Tibial artery (tissue), 4 donors: ENCODE results near the gene GALE.
"Not testable (repeated sequence)": the region's sequence is repeated elsewhere in the genome, so short reads cannot be mapped to it uniquely, and the experiment has no call there.

Experiments used
- DNase-seq, 2 donors: peaks; one replicate each; pipeline ENCODE4 v3.0.0-alpha.2; 2019
- H3K27ac ChIP-seq, 2 donors: fragments of 200-600 bp; sonication (generic) in 1 of 2; 1 replicate in 1 of 2; 2 replicates in 1 of 2; pipeline ENCODE4 v1.5.1; 2018 to 2019; ENCODE audit warnings: mild to moderate bottlenecking in 1 of 2
- H3K27me3 ChIP-seq, 2 donors: fragments of 200-600 bp; sonication (generic) in 1 of 2; one replicate each; pipeline versions ENCODE4 v1.5.1 to v1.6.0; 2016 to 2019
- H3K36me3 ChIP-seq, 3 donors: fragments of 200-600 bp; sonication (generic) in 2 of 3; one replicate each; pipeline ENCODE4 v1.5.1; 2016 to 2019; ENCODE audit warnings: mild to moderate bottlenecking in 2 of 3
- H3K4me1 ChIP-seq, 4 donors: fragments of 200-600 bp; sonication (generic) in 2 of 4; 1 replicate in 3 of 4; 2 replicates in 1 of 4; pipeline ENCODE4 v1.5.1; 2016 to 2019
- H3K4me3 ChIP-seq, 2 donors: fragments of 200-600 bp; sonication (generic) in 1 of 2; 1 replicate in 1 of 2; 2 replicates in 1 of 2; pipeline ENCODE4 v1.5.1; 2018 to 2019; ENCODE audit warnings: mild to moderate bottlenecking in 2 of 2
- H3K9me3 ChIP-seq, 3 donors: fragments of 200-600 bp; sonication (generic) in 1 of 3; one replicate each; pipeline ENCODE4 v1.5.1; 2016 to 2019
- intact Hi-C: fragments of 100-400 bp; cut with DNase I; formaldehyde crosslinking; loops from one replicate; pipeline ENCODE4 v1.15.0; 2023; ENCODE audit warnings: low total_unique reads
- TF ChIP-seq, protein P1 (sequence below), 2 experiments: fragments of 200-600 bp in 1 of 2; fragments of 450-650 bp in 1 of 2; IDR thresholded peaks; one replicate each; pipeline ENCODE4 v1.5.1; 2017 to 2019; ENCODE audit warnings: antibody characterized with exemption in 2 of 2, mild to moderate bottlenecking in 1 of 2, moderate library complexity in 1 of 2

Gene GALE

DNA sequence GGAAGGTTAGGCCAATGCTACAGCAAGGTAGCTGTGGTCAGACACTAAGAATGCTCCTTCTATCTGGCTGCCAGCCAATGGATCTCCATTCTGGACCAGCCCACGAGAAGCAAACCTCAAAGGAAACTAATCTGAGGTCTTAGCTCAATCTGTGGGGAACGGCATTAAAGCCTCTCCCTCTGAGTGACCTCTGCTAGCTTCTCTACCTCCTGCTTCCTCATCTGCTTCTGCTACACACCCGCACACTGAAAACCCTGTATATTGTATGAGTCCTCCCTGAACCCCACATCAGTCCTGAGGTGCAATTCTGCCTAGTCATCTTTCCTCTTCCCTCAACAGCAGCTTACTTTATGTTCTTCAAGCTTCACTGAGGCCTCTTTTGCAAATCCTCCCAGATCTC lies 6.9 kb upstream of the GALE start:
- H3K36me3 ChIP-seq, result peaks cover 16 to 83% (median 30%) of the 10 kb centered on the region in 3 donors
- TF ChIP-seq, protein P1, sequence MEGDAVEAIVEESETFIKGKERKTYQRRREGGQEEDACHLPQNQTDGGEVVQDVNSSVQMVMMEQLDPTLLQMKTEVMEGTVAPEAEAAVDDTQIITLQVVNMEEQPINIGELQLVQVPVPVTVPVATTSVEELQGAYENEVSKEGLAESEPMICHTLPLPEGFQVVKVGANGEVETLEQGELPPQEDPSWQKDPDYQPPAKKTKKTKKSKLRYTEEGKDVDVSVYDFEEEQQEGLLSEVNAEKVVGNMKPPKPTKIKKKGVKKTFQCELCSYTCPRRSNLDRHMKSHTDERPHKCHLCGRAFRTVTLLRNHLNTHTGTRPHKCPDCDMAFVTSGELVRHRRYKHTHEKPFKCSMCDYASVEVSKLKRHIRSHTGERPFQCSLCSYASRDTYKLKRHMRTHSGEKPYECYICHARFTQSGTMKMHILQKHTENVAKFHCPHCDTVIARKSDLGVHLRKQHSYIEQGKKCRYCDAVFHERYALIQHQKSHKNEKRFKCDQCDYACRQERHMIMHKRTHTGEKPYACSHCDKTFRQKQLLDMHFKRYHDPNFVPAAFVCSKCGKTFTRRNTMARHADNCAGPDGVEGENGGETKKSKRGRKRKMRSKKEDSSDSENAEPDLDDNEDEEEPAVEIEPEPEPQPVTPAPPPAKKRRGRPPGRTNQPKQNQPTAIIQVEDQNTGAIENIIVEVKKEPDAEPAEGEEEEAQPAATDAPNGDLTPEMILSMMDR (IDR thresholded peaks at IDR 0.05), result no peak
- intact Hi-C loops, result no loop called here
- no peaks in the 10 kb centered on the region for H3K9me3 ChIP-seq
- DNase-seq, result no peak
- no peaks in the 10 kb centered on the region for H3K27me3 ChIP-seq
- H3K4me3 ChIP-seq, result no peak overlapping the region
- H3K27ac ChIP-seq, result no peak overlapping the region
- H3K4me1 ChIP-seq, result no peaks in the 10 kb centered on the region

DNA sequence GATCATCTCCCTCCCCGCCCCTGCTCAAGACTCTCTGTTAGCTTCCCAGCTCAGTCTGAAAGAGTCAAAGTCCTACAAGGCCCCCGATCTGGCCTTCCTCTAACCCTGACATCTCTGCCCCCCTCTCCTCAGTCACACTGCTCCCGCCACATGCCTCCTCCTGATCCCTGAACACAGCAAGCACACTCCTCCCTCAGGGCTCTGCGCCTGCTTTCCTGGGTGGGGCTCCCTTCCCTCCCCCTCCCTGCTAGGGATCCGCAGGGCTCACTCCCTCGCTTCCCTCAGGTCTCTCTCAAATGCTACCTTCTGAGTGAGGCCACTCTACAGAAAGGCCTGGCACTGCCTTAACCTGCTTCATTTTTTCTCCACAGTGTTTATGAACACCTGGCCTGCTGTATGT lies 5.7 kb upstream of the GALE start:
- intact Hi-C loops, result no loop called here
- no peak for DNase-seq
- Histone ChIP-seq H3K36me3 (peaks cover 11 to 75% (median 24%) of the 10 kb centered on the region in 3 donors), H3K4me1 (peaks cover 0 to 7% (median 5%) of the 10 kb centered on the region in 4 donors), H3K27me3 (no peaks in the 10 kb centered on the region), H3K27ac (no peak overlapping the region), H3K4me3 (no peak overlapping the region), H3K9me3 (no peaks in the 10 kb centered on the region)
- TF ChIP-seq, protein P1 (IDR thresholded peaks at IDR 0.05), result no peak

DNA sequence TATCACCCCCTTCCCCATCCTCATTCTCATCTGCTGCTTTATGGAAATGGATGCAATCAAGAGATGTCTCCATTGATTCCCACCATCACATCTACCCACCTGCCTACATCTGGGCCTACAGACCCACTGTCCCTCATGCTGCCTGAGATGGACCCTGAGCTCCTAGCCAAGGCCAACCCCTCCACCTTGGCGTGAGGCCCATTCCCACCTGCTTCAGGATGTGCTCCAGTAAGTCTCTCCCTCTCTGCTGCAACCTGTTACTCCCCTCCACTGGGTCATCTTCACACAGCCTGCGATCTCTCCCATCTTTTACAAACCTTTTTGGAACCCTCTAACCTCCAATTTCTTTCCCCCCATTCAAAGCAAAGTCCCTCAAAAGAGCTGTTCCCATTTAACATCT lies 4.5 kb upstream of the GALE start:
- intact Hi-C loops, result no loop called here
- Histone ChIP-seq H3K4me1 (peaks cover 0 to 14% (median 7%) of the 10 kb centered on the region in 4 donors), H3K36me3 (peaks cover 11 to 63% (median 24%) of the 10 kb centered on the region in 3 donors), H3K27ac (no peak overlapping the region), H3K9me3 (no peaks in the 10 kb centered on the region), H3K4me3 (no peak overlapping the region), H3K27me3 (no peaks in the 10 kb centered on the region)
- TF ChIP-seq, protein P1 (IDR thresholded peaks at IDR 0.05), result no peak
- DNase-seq, result no peak

DNA sequence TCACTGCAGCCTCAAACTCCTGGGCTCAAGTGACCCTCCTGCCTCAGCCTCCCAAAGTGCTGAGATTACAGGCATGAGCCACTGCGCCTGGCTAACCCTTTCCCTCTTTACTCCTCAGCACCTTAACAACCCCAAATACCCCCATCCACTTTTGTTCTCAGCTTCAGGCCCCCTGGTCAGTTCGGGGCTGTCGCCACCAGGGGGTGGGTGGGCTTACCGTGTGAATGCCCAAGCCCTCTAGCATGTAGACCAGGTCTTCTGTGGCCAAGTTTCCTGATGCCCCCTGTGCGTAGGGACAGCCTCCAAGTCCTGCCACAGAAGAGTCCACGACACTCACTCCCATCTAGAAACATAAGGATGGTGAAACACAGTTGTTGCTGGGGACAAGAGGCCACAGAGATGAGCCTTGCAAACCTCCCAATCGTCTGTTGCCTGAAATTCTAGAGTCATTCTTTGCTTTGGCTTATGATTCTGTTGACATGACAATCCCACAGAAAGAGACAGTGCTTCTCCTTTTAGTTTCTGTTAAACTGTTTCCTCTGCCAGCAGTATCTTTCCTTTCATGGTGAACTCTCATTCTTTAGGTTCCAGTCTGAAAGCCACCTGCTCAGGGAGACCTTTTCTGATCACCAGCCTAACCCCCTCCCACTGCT lies 3.8 kb upstream of the GALE start:
- Histone ChIP-seq H3K27ac (no peak overlapping the region), H3K4me3 (no peak overlapping the region), H3K27me3 (no peaks in the 10 kb centered on the region), H3K9me3 (no peaks in the 10 kb centered on the region), H3K36me3 (peaks cover 11 to 62% (median 24%) of the 10 kb centered on the region in 3 donors), H3K4me1 (peaks cover 0 to 21% (median 14%) of the 10 kb centered on the region in 4 donors)
- TF ChIP-seq, protein P1 (IDR thresholded peaks at IDR 0.05), result no peak
- intact Hi-C loops, result no loop called here
- no peak for DNase-seq

DNA sequence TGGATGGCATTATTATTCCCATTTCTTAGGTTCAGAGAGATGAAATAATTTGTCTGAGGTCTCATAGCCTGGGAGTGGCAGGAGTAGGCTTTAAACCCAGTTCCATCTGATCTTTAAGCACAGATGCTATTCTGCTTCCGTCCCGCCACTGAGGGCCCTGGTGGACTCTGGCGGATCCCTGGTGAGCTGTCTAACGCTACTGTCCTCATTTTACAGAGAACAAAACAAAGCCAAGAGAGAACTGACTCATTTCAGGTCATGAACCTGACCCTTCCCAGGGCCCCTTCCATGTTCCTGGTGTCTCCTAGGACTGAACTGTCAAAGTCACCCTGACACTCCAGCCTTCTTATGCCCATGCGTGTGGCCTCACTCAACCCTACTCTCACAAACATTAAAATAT lies 3.1 kb upstream of the GALE start:
- TF ChIP-seq, protein P1 (IDR thresholded peaks at IDR 0.05), result no peak
- DNase-seq, result no peak
- Histone ChIP-seq H3K4me3 (no peak overlapping the region), H3K4me1 (peaks cover 0 to 27% (median 18%) of the 10 kb centered on the region in 4 donors), H3K27me3 (no peaks in the 10 kb centered on the region), H3K36me3 (peaks cover 11 to 62% (median 24%) of the 10 kb centered on the region in 3 donors), H3K9me3 (no peaks in the 10 kb centered on the region), H3K27ac (no peak overlapping the region)
- intact Hi-C loops, result no loop called here

DNA sequence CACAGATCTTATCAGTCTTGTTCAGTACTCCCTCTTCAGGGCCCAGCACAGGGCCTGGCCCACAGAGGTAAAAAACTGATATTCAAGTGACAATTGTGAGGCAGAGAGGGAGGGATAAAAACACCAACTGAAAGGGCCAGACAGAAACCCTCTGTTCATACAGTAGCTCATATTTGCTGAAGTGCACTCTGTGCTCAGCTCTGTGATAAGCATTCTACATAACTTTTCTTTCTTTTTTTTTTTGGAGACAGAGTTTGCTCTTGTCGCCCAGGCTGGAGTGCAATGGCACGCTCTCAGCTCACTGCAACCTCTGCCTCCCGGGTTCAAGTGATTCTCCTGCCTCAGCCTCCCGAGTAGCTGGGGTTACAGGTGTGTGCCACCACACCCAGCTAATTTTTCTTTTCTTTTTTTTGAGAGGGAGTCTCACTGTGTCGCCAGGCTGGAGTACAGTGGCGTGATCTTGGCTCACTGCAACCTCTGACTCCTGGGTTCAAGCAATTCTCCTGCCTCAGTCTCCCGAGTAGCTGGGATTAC lies 2.3 kb upstream of the GALE start:
- H3K4me3 ChIP-seq, H3K9me3 ChIP-seq, DNase-seq, intact Hi-C loops, H3K27ac ChIP-seq, H3K27me3 ChIP-seq: not testable (repeated sequence)
- peaks cover 0 to 33% (median 18%) of the 10 kb centered on the region in 4 donors for H3K4me1 ChIP-seq
- H3K36me3 ChIP-seq, result peaks cover 4 to 62% (median 19%) of the 10 kb centered on the region in 3 donors
